ENCODE data around the gene RNF215.

The RNF215 gene

DNA sequence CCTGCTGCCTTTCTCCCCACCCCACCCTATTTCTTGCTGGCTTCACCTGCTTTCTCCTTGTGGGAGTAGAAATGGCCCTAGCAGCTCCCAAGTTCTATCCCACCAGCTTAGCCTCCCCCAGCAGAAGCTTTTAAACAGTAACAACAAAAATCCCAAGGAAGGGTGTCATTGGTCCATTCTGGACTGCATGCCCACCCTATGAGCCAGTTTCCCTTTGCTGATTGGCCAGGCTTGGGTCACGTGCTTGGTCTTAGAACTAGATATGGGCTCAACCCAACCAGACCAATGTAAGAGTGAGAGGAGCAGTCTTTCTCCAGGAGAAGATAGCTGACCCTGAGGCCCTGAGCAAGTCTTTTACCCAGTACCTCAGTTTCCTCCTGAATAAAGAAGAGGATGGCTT, 40.7 kb upstream of the RNF215 start:
- H3K9me3 ChIP-seq (ENCODE audit: control insufficient read depth, low read length) = no peaks in the 10 kb centered on the region
- peaks cover 5% of the 10 kb centered on the region for H3K4me1 ChIP-seq (ENCODE audit: control insufficient read depth, insufficient read depth, low read length)
- WGBS, 2 experiments = 84 to 87% methylated on average over 1 of the region's 1 CpG
- no peak overlapping the region for H3K27ac ChIP-seq (ENCODE audit: insufficient read depth, low read depth, low read length, poor library complexity, severe bottlenecking)
- no peak overlapping the region for H3K4me3 ChIP-seq (ENCODE audit: insufficient read depth, low read depth, low read length)
- peaks cover 7% of the 10 kb centered on the region for H3K36me3 ChIP-seq (ENCODE audit: control insufficient read depth, insufficient read depth, low read length)
- H3K27me3 ChIP-seq (ENCODE audit: control insufficient read depth, insufficient read depth, low read length, poor library complexity, severe bottlenecking) = no peaks in the 10 kb centered on the region

DNA sequence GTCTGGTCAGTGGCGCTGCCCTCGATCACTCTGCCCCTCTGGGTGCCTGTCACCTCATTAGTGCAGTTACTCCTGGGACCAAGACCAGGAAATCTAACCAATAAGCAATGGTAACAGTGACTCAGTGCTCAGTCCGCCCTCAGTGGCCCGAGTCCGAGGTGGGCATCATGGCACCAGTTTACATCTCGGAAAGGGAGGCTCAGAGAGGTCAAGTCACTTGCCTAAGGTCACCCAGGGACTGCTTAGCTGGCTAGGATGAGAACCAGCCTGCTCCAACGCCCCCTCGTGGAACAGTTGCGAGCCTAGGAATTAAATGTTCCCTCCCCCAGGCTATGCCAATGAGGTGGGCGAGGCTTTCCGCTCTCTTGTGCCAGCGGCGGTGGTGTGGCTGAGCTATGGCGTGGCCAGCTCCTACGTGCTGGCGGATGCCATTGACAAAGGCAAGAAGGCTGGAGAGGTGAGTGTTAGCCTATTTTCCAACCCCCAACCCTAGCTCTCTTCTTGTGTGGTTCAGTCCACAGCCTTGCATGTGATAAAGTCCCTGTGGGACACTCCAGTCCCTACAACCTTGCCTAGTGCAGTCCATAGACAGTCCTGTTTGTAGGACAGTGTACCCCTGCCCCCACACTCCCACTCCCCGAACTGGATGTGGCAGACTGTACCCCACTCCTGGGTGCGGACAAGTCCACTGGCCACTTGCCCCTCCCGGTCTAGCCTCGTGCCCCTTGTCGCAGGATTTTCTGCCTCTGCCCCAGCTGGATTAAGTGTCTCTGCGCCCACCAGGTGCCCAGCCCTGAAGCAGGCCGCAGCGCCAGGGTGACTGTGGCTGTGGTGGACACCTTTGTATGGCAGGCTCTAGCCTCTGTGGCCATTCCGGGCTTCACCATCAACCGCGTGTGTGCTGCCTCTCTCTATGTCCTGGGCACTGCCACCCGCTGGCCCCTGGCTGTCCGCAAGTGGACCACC, 39.5 kb upstream of the RNF215 start:
- Histone ChIP-seq H3K27me3 (ENCODE audit: control insufficient read depth, insufficient read depth, low read length, poor library complexity, severe bottlenecking) (no peaks in the 10 kb centered on the region), H3K9me3 (ENCODE audit: control insufficient read depth, low read length) (no peaks in the 10 kb centered on the region), H3K4me3 (ENCODE audit: insufficient read depth, low read depth, low read length) (peak overlapping the region; percentile 82), H3K4me1 (ENCODE audit: control insufficient read depth, insufficient read depth, low read length) (peaks cover 17% of the 10 kb centered on the region), H3K27ac (ENCODE audit: insufficient read depth, low read depth, low read length, poor library complexity, severe bottlenecking) (no peak overlapping the region), H3K36me3 (ENCODE audit: control insufficient read depth, insufficient read depth, low read length) (peaks cover 7% of the 10 kb centered on the region)
- 51 to 53% methylated on average over 29 of the region's 29 CpGs for WGBS, 2 experiments

DNA sequence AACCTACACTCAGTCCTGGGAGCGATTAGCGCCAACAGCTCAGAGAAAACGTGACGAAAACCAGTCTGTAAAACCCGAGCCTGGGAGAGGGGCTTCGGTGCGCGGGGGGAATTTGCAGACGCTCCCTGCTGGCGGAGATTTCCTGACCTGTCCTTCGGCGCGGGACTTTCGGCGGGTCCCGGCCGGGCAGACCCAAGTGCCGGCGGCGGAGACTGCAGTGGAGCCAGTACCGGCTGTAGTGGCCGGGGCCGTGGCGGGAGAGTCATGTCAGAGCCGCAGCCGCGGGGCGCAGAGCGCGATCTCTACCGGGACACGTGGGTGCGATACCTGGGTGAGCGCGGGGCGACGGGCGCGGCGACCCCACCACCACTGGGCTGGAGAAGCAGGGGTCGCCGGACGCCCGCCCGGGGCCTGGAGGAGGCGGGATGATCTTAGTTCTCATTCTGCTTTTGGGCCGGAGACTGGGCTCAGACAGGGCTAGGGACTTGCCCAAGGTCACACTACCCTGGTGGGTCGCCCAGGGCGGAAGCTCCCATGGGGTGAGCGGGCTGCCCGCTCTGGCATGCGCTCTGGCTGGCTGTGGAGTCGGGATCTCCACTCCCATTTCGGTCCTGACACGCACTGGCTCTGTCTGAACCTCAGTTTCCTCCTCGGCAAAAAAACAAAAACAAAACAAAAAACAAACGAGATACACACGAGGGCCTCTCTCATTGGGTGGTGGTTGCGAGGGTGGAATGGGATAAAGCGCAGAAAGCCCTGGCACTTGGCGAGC, 38.6 kb upstream of the RNF215 start, which contains the start of gene MTFP1:
Gene MTFP1, plus strand, starts transcription at position 153 of the 772 bp plus-strand sequence. Its CDS starts 112 bp downstream, at position 265.
- peaks cover 18% of the 10 kb centered on the region for H3K4me1 ChIP-seq (ENCODE audit: control insufficient read depth, insufficient read depth, low read length)
- WGBS, 2 experiments = 1% methylated on average over 61 of the region's 61 CpGs
- peak within 1 kb of the TSS; percentile 65 for H3K27ac ChIP-seq (ENCODE audit: insufficient read depth, low read depth, low read length, poor library complexity, severe bottlenecking)

DNA sequence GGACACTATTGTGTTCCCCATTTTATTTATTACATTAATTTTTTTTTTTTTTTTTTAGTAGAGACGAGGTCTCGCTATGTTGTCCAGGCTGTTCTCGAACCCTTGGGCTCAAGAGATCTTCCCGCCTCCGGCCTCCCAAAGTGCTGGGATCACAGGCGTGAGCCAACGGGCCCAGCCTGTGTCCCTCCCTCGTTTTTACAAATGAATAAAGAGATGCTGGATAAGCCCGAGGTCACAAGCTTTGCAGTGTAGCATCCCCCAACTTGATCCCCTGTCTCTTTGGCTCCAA, 38.1 kb upstream of the RNF215 start:
- Histone ChIP-seq H3K36me3 (ENCODE audit: control insufficient read depth, insufficient read depth, low read length) (peaks cover 10% of the 10 kb centered on the region), H3K4me3 (ENCODE audit: insufficient read depth, low read depth, low read length) (peak overlapping the region; percentile 82), H3K9me3 (ENCODE audit: control insufficient read depth, low read length) (no peaks in the 10 kb centered on the region), H3K4me1 (ENCODE audit: control insufficient read depth, insufficient read depth, low read length) (peaks cover 18% of the 10 kb centered on the region), H3K27me3 (ENCODE audit: control insufficient read depth, insufficient read depth, low read length, poor library complexity, severe bottlenecking) (no peaks in the 10 kb centered on the region), H3K27ac (ENCODE audit: insufficient read depth, low read depth, low read length, poor library complexity, severe bottlenecking) (peak overlapping the region; percentile 38)
- 22 to 23% methylated on average over 9 of the region's 9 CpGs for WGBS, 2 experiments

More for the DNA sequence above, 38.6 kb upstream of the RNF215 start, which contains the start of gene MTFP1:
- Histone ChIP-seq H3K27me3 (ENCODE audit: control insufficient read depth, insufficient read depth, low read length, poor library complexity, severe bottlenecking) (no peaks in the 10 kb centered on the region), H3K4me3 (ENCODE audit: insufficient read depth, low read depth, low read length) (peak within 1 kb of the TSS; percentile 83), H3K9me3 (ENCODE audit: control insufficient read depth, low read length) (no peaks in the 10 kb centered on the region), H3K36me3 (ENCODE audit: control insufficient read depth, insufficient read depth, low read length) (peaks cover 7% of the 10 kb centered on the region)

DNA sequence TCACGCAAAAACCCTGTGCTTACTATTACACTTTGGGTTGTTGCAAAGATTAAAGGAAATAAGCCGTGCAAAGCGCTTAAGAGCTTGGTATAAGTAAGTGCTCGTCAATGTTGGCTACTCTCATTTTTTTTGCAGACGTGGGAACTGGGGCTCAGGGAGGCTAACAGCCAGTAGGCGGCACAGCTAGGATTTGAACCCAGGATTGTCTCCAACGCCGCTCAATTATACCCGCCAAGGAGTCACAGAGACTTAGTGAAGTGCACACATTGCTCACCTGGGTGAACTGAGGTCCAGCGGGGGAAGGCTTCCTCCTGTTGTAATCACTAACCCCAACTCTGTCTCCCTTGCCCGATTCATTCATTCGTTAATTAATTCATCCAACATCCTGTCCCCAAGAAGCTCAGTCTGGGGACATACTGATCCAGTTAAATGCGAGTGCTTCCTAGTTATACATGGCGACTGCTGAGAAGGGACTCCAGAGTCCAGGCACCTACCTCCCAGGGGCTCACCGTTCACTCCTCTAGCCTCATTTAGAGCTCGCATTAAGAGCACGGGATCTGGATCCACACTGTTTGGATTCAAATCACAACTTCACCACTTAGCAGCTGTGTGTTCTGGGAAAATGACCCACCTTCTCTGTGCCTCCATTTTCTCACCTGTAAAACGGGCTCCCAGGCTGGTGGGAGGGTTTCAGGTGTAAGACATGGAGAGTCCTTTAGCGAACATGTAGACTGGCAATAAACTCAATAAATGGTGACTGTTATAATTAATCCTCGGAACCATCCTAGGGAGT, 37.5 kb upstream of the RNF215 start:
- peaks cover 18% of the 10 kb centered on the region for H3K4me1 ChIP-seq (ENCODE audit: control insufficient read depth, insufficient read depth, low read length)
- peaks cover 14% of the 10 kb centered on the region for H3K36me3 ChIP-seq (ENCODE audit: control insufficient read depth, insufficient read depth, low read length)
- H3K4me3 ChIP-seq (ENCODE audit: insufficient read depth, low read depth, low read length) = peak overlapping the region; percentile 83
- 63 to 64% methylated on average over 19 to 20 of the region's 20 CpGs for WGBS, 2 experiments
- H3K27ac ChIP-seq (ENCODE audit: insufficient read depth, low read depth, low read length, poor library complexity, severe bottlenecking) = peak overlapping the region; percentile 65
- no peaks in the 10 kb centered on the region for H3K27me3 ChIP-seq (ENCODE audit: control insufficient read depth, insufficient read depth, low read length, poor library complexity, severe bottlenecking)
- no peaks in the 10 kb centered on the region for H3K9me3 ChIP-seq (ENCODE audit: control insufficient read depth, low read length)

DNA sequence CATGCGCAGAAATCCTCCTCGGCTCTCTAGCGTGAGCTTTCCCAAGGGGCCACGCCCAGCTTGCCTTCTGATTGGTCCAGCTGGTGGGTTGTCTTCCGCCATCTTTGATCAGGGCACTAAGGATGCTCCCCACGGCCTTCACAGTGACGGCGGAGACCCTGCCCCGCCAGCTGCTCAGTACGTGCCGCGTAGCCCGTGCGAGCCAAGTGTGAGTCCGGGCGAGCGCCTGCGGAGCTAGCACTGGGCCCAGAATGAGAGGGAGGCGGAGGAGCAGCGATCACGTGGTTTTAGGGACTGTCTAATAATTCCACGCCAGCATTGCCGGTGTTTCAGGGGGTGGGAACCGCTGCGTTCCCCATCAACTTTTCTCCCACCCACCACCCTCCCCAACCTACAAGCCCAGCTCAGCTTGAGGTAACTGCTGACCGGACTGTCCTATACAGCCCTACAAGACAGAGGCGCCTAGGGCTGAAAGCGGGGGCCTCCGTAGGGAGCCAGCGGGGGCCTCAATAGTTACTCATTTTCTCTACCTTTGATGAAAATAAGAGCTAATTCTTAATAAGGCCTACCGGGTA, 36.8 kb upstream of the RNF215 start:
- no peaks in the 10 kb centered on the region for H3K27me3 ChIP-seq (ENCODE audit: control insufficient read depth, insufficient read depth, low read length, poor library complexity, severe bottlenecking)
- peaks cover 18% of the 10 kb centered on the region for H3K4me1 ChIP-seq (ENCODE audit: control insufficient read depth, insufficient read depth, low read length)
- no peaks in the 10 kb centered on the region for H3K9me3 ChIP-seq (ENCODE audit: control insufficient read depth, low read length)
- 2% methylated on average over 31 of the region's 31 CpGs for WGBS, 2 experiments
- H3K4me3 ChIP-seq (ENCODE audit: insufficient read depth, low read depth, low read length) = peak overlapping the region; percentile 83
- peaks cover 14% of the 10 kb centered on the region for H3K36me3 ChIP-seq (ENCODE audit: control insufficient read depth, insufficient read depth, low read length)
- peak overlapping the region; percentile 65 for H3K27ac ChIP-seq (ENCODE audit: insufficient read depth, low read depth, low read length, poor library complexity, severe bottlenecking)

DNA sequence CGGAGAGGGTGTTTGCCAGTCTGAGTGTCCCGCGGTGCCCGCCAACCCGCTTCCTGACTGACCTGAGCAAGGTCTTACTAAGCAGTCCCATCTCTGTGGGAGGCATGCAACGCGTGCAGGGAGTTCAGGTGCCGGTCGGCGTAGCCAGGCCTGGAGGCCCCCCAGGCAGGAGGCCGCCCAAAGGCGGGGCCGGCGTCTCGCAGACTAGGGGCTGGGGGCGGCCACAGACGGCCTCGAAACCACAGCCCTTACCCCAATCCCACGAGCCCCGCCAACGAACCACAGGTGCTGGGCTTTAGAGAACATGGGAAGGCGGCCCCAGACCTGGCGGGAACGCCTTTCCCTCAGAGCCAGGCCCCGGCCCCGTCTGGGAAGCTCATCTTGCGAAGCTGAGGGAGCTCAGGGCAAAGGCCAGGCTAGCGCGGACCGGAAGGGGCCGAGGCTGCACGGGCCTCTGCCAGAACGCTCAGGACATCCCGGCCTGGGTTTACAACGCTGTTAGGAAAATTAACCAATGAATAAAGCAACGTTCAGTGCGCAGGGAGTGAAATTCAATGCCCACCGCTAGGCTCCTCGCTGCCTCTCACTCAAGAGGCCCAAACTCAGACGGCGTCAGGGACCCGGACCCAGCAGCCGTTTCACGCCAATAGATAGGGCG, 36.2 kb upstream of the RNF215 start:
- Histone ChIP-seq H3K27me3 (ENCODE audit: control insufficient read depth, insufficient read depth, low read length, poor library complexity, severe bottlenecking) (no peaks in the 10 kb centered on the region), H3K9me3 (ENCODE audit: control insufficient read depth, low read length) (no peaks in the 10 kb centered on the region), H3K4me3 (ENCODE audit: insufficient read depth, low read depth, low read length) (peak overlapping the region; percentile 83), H3K4me1 (ENCODE audit: control insufficient read depth, insufficient read depth, low read length) (peaks cover 18% of the 10 kb centered on the region), H3K27ac (ENCODE audit: insufficient read depth, low read depth, low read length, poor library complexity, severe bottlenecking) (peak overlapping the region; percentile 97), H3K36me3 (ENCODE audit: control insufficient read depth, insufficient read depth, low read length) (peaks cover 10% of the 10 kb centered on the region)
- 0 to 1% methylated on average over 45 of the region's 45 CpGs for WGBS, 2 experiments

DNA sequence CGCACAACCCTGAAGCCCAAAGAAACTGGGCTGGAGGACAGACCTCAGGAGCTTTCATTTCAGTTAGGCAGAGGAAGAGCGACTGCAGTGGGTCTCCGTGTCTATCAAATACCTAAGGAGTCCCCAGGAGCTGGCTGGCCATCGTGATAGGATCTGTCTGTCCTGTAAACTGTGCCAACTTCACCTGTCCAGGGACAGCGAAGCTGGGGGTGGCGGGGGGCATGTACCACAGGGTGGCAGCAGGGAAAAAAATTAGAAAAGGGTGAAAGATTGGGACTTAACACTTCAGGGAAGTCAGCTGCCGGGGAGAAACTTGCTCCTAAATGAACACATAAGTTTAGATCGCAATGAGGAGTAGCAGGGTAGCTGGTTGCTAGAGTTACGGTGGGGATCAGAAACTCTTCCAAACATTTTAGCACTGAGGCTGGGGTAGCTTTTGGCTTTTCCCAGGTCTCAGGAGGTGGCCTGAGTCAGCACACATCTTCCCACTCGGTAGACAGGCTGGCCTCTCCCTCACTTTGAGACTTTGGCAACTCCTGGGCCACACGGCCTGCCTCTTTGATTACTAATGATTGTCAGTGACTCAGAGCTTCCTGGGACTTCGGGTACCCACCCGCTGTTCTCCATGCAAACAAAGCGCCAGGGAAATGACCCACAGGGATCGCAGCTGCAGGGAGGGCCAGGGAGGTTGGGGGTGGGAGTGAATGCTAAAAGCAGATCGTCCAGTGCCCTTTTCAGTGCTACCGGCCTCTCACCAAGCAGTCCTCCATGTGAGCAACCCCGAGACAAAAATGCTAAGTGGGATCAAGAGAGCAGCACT, 35.5 kb upstream of the RNF215 start:
- Histone ChIP-seq H3K36me3 (ENCODE audit: control insufficient read depth, insufficient read depth, low read length) (peaks cover 8% of the 10 kb centered on the region), H3K9me3 (ENCODE audit: control insufficient read depth, low read length) (no peaks in the 10 kb centered on the region), H3K27me3 (ENCODE audit: control insufficient read depth, insufficient read depth, low read length, poor library complexity, severe bottlenecking) (no peaks in the 10 kb centered on the region), H3K4me1 (ENCODE audit: control insufficient read depth, insufficient read depth, low read length) (peaks cover 18% of the 10 kb centered on the region), H3K4me3 (ENCODE audit: insufficient read depth, low read depth, low read length) (peak overlapping the region; percentile 83), H3K27ac (ENCODE audit: insufficient read depth, low read depth, low read length, poor library complexity, severe bottlenecking) (peak overlapping the region; percentile 97)
- WGBS, 2 experiments = 26 to 30% methylated on average over 18 of the region's 18 CpGs

Measured in ectodermal cell (in vitro differentiated cells).